Embryonic facial prominence (tissue), 1 donor: ENCODE measurements around the gene C3orf20.

ENCODE experiments used
- DNase-seq: peaks from one replicate; pipeline ENCODE4 v3.0.0-alpha.2; 2016; ENCODE audit errors: extremely low spot score

The C3orf20 gene

GRCh38 chr3:14674841-14675240, at the start of gene C3orf20:
TSS of gene C3orf20 (plus strand) at chr3:14675141. CDS start at chr3:14682714, 7,573 bp downstream.
- no peak for DNase-seq

- DNase-seq = no peak
Measured at GRCh38 chr3:14625443-14625842, 49.5 kb upstream of the C3orf20 start.

GRCh38 chr3:14627815-14628214, 47.1 kb upstream of the C3orf20 start:
- DNase-seq = no peak

- no peak for DNase-seq
Measured at GRCh38 chr3:14628406-14628805, 46.5 kb upstream of the C3orf20 start.

- DNase-seq = no peak
Measured at GRCh38 chr3:14630404-14631100, 44.4 kb upstream of the C3orf20 start.

GRCh38 chr3:14631101-14631497, 43.8 kb upstream of the C3orf20 start:
- DNase-seq = no peak

- DNase-seq = no peak
Measured at GRCh38 chr3:14631687-14632441, 43.1 kb upstream of the C3orf20 start.

GRCh38 chr3:14632442-14632930, 42.5 kb upstream of the C3orf20 start:
- DNase-seq = no peak

- DNase-seq = no peak
Measured at GRCh38 chr3:14633417-14633816, 41.5 kb upstream of the C3orf20 start.

GRCh38 chr3:14633819-14634424, 41.0 kb upstream of the C3orf20 start:
- no peak for DNase-seq

- no peak for DNase-seq
Measured at GRCh38 chr3:14634763-14635400, 40.1 kb upstream of the C3orf20 start.

GRCh38 chr3:14636496-14637087, 38.3 kb upstream of the C3orf20 start:
- DNase-seq = no peak

GRCh38 chr3:14640157-14640562, 34.8 kb upstream of the C3orf20 start:
- DNase-seq = no peak

GRCh38 chr3:14640734-14641133, 34.2 kb upstream of the C3orf20 start:
- no peak for DNase-seq

GRCh38 chr3:14641346-14641745, 33.6 kb upstream of the C3orf20 start:
- DNase-seq = no peak

- no peak for DNase-seq
Measured at GRCh38 chr3:14645453-14645852, 29.5 kb upstream of the C3orf20 start.

GRCh38 chr3:14646131-14646573, 28.8 kb upstream of the C3orf20 start:
- DNase-seq = no peak

GRCh38 chr3:14646589-14647413, 28.1 kb upstream of the C3orf20 start:
- DNase-seq = no peak

GRCh38 chr3:14647976-14648955, 26.7 kb upstream of the C3orf20 start:
- no peak for DNase-seq

- DNase-seq = no peak
Measured at GRCh38 chr3:14649466-14649865, 25.5 kb upstream of the C3orf20 start.
